Adipocyte (in vitro differentiated cells): ENCODE data around the gene FRAT2.
A peak's percentile ranks its signal among the peaks of the same experiment; 100 is the strongest.
"Not testable (repeated sequence)": the region's sequence is repeated elsewhere in the genome, so short reads cannot be mapped to it uniquely, and the experiment has no call there.

Source experiments
- DNase-seq: peaks from one replicate; pipeline ENCODE4 v3.0.0-alpha.2; 2015; ENCODE audit warnings: low read depth
- H3K27me3 ChIP-seq: replicated peaks from 2 replicates; pipeline ENCODE4 v1.7.0; 2013; ENCODE audit warnings: mild to moderate bottlenecking, low read length, moderate library complexity; ENCODE audit not compliant: control insufficient read depth, insufficient read depth
- H3K36me3 ChIP-seq: 2 replicates; pipeline ENCODE4 v1.7.0; 2013; ENCODE audit warnings: low read length, mild to moderate bottlenecking, moderate library complexity; ENCODE audit not compliant: control insufficient read depth, insufficient read depth, severe bottlenecking
- H3K4me1 ChIP-seq: 2 replicates; pipeline ENCODE4 v1.7.0; 2013; ENCODE audit warnings: mild to moderate bottlenecking, low read length, moderate library complexity; ENCODE audit not compliant: control insufficient read depth, insufficient read depth
- H3K4me3 ChIP-seq: 2 replicates; pipeline ENCODE4 v1.7.0; 2013; ENCODE audit warnings: mild to moderate bottlenecking, low read length, moderate library complexity
- H3K9ac ChIP-seq: 2 replicates; pipeline ENCODE4 v1.7.0; 2013; ENCODE audit warnings: mild to moderate bottlenecking, low read length, moderate library complexity
- H3K9me3 ChIP-seq: 2 replicates; pipeline ENCODE4 v1.7.0; 2013; ENCODE audit warnings: mild to moderate bottlenecking, low read length, moderate library complexity; ENCODE audit not compliant: control insufficient read depth

FRAT2 gene

DNA sequence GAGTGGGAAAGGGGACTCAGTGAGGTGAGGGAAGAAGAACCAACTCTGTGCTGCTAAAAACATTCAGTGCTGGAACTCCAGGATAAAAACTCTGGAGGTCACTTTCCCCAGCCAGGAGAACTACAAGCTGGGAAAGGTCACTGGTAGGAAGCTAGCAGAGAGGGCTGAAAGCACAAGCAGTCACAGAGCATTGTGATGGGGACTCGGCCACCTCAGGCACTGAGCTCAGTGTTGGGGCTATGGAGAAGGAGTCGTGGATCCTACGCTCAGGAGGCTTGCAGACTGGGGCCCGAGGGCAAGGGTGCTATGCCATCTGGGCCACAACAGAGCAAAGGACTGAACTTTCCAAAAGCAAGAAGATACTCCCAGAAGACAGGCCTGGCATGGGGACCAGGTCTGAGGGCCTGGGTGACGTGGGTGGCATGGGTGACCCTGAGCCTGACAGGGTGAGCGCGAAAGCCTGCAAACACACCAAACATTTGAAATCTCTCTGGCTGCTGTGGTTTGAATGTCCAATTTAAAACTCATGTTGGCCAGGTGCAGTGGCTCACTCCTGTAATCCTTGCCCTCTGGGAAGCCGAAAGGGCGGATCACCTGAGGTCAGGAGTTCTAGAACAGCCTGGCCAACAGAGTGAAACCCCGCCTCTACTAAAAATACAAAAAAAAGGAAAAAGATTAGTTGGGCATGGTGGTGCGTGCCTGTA is 32.3 kb downstream of the FRAT2 start:
- no peak overlapping the region for H3K4me3 ChIP-seq
- H3K27me3 ChIP-seq: no peaks in the 10 kb centered on the region
- no peak for DNase-seq
- no peaks in the 10 kb centered on the region for H3K9me3 ChIP-seq
- H3K4me1 ChIP-seq: peaks cover 7% of the 10 kb centered on the region
- no peaks in the 10 kb centered on the region for H3K36me3 ChIP-seq
- no peak overlapping the region for H3K9ac ChIP-seq

DNA sequence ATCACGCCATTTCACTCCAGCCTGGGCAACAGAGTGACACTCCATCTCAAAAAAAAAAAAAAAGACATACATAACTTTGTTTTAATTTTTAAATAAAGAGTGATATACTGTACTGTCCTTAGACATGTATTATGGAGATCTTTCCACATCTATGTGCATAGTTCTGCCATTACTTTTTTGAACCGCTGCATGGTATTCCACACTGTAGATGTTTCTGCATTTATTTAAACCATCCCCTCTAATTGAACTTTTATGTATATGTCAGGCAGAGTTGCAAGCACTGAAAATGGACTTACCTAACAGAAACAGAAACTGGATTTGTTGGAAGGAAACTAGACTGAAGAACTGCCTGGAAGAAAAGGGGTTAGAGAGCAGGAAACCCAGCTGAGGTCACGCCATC is 33.5 kb downstream of the FRAT2 start:
- Histone ChIP-seq H3K4me3 (no peak overlapping the region), H3K36me3 (no peaks in the 10 kb centered on the region)

DNA sequence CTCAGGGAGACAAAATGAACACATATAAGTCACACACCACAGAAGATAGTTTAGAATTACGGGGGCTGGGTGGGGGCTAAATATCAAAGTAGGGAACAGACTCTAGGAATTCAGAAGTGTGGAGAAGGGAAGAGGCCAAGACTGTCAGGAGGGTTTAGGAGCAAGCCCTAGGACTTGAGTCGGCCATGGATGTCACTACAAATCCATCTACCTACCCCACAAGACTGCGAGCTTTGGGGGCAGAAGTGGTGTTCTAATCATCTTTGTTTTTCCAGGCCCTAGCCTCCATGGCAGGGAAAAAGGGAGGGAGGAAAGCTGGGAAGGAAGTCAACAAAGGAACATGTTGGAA is 36.3 kb downstream of the FRAT2 start:
- H3K36me3 ChIP-seq: no peaks in the 10 kb centered on the region
- H3K4me3 ChIP-seq: no peak overlapping the region
- peaks cover 7% of the 10 kb centered on the region for H3K4me1 ChIP-seq
- no peaks in the 10 kb centered on the region for H3K27me3 ChIP-seq
- H3K9me3 ChIP-seq: no peaks in the 10 kb centered on the region
- H3K9ac ChIP-seq: no peak overlapping the region
- DNase-seq: no peak

More for the DNA sequence above, 33.5 kb downstream of the FRAT2 start:
- Histone ChIP-seq H3K4me1 (peaks cover 7% of the 10 kb centered on the region), H3K9me3 (no peaks in the 10 kb centered on the region), H3K27me3 (no peaks in the 10 kb centered on the region), H3K9ac (no peak overlapping the region)
- no peak for DNase-seq

DNA sequence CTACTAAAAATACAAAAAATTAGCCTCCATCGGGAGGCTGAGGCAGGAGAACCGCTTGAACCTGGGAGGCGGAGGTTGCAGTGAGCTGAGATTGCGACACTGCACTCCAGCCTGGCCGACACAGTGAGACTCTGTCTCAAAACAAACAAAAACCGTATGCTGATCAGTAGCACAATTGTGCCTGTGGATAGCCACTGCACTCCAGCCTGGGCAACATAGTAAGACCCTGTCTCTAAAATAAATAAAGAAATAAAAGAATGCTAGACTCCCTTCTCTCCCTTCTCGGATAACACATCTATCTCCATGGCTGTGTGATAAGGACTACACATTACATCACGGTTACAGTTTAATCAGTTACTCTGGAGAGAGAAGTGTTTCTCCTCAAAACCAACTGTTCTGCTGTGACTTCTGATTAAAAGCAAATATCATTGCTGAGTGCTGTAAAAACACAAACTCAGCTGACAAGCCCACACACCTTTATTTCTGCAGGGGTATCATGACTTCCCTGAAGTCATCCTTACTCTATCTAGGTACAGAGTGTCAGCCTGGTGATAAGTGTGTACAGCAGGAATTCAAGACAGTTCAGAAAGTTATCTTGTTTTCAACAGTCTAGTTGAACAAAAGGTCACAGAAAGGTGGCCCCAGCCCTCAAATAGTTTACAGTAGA is 36.8 kb downstream of the FRAT2 start:
- Histone ChIP-seq H3K4me3 (no peak overlapping the region), H3K27me3 (no peaks in the 10 kb centered on the region), H3K9me3 (no peaks in the 10 kb centered on the region), H3K4me1 (peaks cover 7% of the 10 kb centered on the region), H3K9ac (no peak overlapping the region), H3K36me3 (no peaks in the 10 kb centered on the region)
- no peak for DNase-seq

DNA sequence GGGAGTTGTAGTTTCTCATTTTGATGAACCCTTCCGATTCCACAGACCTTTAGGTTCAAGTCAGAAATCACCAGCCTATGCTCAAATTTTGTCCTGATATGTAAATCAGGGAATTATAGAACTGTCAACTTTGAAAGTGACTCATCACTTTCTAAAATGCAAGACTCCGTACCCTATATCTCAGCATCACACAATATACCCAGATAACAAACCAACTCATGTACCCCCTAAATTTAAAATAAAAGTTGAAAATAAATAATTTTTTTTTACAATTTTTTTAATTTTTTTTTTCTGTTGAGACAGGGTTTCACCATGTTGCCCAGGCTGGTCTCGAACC is 41.7 kb downstream of the FRAT2 start:
- peaks cover 2% of the 10 kb centered on the region for H3K4me1 ChIP-seq
- H3K9ac ChIP-seq: no peak overlapping the region
- H3K9me3 ChIP-seq: no peaks in the 10 kb centered on the region
- DNase-seq: no peak
- H3K4me3 ChIP-seq: no peak overlapping the region
- H3K27me3 ChIP-seq: no peaks in the 10 kb centered on the region
- no peaks in the 10 kb centered on the region for H3K36me3 ChIP-seq

DNA sequence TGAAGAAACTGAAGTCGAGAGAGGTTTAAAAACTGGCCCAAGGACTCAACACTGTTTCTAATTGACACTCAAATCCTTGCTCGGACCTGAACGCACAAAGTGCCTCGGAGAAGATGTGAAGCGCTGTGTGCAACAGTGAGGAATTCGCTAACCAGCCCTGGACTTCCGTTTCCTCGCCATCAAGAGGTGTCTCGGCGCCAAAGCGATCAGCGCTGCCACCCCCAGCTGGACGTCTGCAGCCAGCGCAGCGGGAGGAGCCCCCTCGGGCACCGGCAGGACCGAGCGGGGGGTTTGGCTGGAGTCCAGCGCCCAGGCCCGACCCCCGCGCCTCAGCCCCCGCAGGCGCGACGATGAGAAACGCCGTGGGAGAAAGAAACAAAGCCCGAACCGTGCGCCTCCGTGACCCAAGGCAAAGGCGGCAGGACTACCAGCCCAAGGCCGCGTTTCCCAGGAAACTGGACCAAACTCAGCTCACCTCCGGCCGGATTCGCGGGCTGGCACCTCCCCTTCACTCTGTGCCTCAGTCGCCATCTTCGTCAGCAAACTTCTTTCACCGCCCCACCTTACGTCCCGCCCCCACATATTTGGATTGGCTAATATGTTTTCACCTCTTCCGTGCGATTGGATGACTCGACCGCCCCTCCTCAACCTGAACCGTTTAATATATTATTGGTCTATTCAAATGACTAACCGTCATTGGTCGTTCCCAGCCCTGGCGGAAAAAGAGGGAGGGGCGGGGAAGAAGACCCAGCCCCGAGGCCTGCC is 42.2 kb downstream of the FRAT2 start, which contains the start of gene ARHGAP19:
Gene ARHGAP19, minus strand, starts transcription at position 541 of the 765 bp plus-strand sequence. Its CDS starts 10 bp downstream, at position 531.
- no peaks in the 10 kb centered on the region for H3K9me3 ChIP-seq
- peak within 1 kb of the TSS; percentile 84 for H3K4me3 ChIP-seq
- peak within 1 kb of the TSS; percentile 84 for H3K9ac ChIP-seq
- no peaks in the 10 kb centered on the region for H3K36me3 ChIP-seq
- no peaks in the 10 kb centered on the region for H3K27me3 ChIP-seq
- H3K4me1 ChIP-seq: no peaks in the 10 kb centered on the region
- DNase-seq: peak; percentile 99

DNA sequence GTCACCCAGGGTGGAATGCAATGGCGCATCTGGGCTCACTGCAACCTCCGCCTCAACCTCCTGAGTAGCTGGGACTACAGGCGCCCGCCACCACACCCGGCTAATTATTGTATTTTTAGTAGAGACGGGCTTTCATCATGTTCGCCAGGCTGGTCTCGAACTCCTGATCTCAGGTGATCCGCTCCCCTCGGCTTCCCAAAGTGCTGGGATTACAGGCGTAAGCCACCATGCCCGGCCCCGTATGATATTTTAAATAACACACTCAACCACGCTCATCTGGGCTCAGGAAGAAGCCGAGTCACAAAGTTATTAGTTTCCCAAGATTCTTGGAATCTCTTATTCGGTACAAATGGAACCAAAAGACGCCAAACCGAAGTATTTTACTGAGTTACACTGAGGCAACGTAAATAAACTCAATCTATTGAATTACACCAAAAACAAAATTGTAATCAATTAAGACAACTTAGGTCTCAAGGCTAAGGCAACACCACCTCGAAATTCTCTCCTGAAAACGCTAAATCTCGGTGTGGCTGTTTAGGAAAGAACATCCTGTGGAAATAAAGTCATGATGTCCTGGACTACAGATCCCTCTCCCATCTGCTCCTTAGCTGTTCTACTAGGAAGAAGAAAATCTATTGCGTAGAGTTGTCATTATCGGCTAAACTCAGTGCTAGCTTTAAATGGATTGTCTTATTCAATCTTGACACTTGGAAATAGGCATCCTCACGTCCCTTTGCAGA is 43.0 kb downstream of the FRAT2 start:
- Histone ChIP-seq H3K4me1 (no peaks in the 10 kb centered on the region), H3K4me3 (peak overlapping the region; percentile 84), H3K27me3 (no peaks in the 10 kb centered on the region), H3K9ac (peak overlapping the region; percentile 84), H3K9me3 (no peaks in the 10 kb centered on the region), H3K36me3 (no peaks in the 10 kb centered on the region)
- DNase-seq: no peak

DNA sequence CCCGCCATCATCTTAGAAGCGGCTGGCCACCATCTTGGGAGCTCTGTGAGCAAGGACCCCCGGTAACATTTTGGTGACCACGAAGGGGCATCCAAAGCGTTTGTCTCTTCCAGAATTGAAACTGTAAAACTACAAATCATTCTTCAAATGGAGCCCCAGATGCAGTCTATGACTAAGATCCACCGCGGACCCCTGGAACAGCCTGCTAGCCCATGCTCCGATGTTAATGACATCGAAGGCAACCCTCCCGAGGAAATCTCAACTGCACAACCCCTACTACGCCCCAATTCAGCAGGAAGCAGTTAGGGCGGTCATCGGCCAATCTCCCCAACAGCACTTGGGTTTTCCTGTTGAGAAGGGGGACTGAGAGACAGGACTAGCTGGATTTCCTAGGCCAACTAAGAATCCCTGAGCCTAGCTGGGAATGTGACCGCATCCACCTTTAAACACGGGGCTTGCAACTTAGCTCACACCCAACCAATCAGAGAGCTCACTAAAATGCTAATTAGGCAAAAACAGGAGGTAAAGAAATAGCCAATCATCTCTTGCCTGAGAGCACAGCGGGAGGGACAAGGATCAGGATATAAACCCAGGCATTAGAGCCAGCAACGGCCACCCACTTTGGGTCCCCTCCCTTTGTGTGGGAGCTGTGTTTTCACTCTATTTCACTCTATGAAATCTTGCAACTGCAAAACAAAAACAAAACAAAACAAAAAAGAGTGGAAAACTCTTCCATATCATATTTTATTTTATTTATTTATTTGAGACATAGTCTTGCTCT is 43.8 kb downstream of the FRAT2 start:
- not testable (repeated sequence) for DNase-seq, H3K36me3 ChIP-seq, H3K4me3 ChIP-seq, H3K9me3 ChIP-seq, H3K9ac ChIP-seq, H3K27me3 ChIP-seq, H3K4me1 ChIP-seq

DNA sequence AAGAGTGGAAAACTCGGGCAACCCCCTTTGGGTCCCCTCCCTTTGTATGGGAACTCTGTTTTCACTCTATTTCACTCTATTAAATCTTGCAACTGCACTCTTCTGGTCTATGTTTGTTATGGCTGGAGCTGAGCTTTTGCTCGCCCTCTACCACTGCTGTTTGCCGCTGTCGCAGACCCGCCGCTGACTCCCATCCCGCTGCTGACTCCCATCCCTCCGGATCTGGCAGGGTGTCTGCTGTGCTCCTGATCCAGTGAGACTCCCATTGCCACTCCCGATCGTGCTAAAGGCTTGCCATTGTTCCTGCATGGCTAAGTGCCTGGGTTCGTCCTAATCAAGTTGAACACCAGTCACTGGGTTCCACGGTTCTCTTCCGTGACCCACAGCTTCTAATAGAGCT is 44.5 kb downstream of the FRAT2 start:
- H3K9me3 ChIP-seq, H3K9ac ChIP-seq, DNase-seq, H3K4me1 ChIP-seq, H3K4me3 ChIP-seq, H3K36me3 ChIP-seq, H3K27me3 ChIP-seq: not testable (repeated sequence)
